ENCODE results near the gene PTEN. TPM values are rescaled to one million over a fixed set of nuclear protein-coding genes. Genes with fewer than 3 reads are reported as not detected.

Gene PTEN
- total RNA-seq, 1 experiment from 2014 or later: 58.7 TPM

DNA sequence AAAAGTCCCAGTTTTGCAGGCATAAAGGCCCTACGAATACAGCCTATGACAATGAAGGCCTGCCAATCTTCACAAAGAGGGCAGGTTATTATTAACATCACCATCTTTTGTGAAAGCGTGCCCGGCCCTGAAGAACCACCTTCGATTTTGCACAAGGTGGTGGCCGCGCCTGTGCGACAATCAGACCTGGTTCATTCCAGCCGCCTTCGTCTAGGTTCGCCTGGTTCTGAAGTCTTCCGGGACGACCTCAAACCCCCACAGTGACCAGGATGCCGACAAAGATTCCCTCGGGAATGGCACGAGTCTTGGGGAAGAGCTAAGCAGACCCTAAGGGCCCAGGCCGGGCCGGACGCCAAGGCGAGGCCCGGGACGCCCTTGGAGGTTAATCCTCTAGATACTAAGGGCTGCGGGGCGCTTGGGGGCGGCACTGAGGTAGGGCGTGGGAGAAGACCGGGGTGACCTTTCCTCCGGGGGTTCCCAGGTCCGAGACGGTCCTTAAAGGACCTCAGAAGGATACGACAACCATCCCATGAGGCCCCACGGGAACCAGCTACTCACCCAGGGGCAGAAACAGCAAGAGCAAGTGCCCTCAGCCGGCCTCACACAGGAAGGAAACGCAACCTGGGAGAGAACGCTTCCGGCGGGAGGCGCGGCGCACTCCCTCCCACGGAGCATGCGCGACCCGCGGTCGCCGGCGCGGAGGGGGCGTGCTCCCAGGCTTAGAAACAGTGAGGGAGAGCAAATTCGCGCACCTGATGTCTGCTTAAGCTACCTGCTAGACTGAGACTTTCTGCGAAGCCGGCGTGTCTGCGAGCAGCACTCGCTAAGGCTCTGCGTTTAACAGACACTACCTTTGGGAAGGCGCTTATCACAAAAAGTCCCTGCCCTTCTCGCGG is 45.6 kb upstream of the PTEN start, which contains the start of gene ATAD1 (continued):
- TF ChIP-seq SP1 (IDR thresholded peaks at IDR 0.05; ENCODE audit: low read depth) (no peak), SIN3A (IDR thresholded peaks at IDR 0.05; ENCODE audit: low read depth) (peak; percentile 84; the same call in 1 of the 2 replicates), EZH2phosphoT487 (IDR thresholded peaks at IDR 0.05; ENCODE audit: borderline replicate concordance) (no peak)

DNA sequence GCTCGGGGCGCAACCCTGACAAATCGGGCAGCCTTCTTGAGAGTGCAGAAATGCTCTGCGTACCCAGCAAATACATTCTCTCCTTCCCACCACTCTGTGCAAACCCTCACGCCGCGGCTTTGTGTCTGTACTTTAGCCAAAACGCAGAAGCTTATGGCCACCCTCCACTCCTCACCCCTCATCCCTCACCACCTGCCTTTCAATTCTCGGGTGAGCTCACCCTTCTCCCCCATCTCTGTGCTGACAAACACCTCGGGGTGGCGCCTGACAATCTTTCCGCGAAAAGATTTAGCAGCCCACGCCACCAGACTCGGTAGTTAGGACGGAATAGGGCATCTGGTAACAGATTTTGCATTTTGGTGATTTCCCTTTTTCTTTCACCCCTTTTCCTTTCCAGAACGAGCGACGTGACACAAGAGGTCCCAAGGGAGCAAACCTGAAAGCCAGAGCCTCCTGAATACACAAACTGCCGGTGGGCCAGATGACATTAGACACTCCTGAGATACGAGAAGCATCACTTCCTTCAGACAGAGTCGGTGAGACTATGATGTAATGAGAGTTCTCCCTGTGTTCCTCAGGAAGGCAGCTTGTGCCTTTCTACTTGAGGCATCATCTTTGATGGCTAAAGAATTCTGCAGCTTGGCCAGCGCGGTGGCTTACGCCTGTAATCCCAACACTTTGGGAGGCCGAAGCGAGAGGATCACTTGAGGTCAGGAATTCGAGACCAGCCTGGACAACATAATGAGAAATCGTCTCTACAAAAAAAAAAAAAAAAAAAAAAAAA is 44.7 kb upstream of the PTEN start:
- CTCF ChIA-PET: no interaction called here
- H3K4me3 ChIP-seq (replicated peaks in 1 of 2; ENCODE audit: low read depth in 1 of 2, low read length in 2 of 2): peak overlapping the region; percentile 83 to 85
- no peak for DNase-seq (ENCODE audit: low read depth, low spot score)
- H3K4me1 ChIP-seq (ENCODE audit: control insufficient read depth in 1 of 2, insufficient read depth in 2 of 2, low read length in 2 of 2): peaks cover 7 to 22% of the 10 kb centered on the region in 2 experiments
- H3K79me2 ChIP-seq (ENCODE audit: insufficient read depth, low read length): peaks cover 43% of the 10 kb centered on the region
- no peaks in the 10 kb centered on the region for H3K36me3 ChIP-seq (ENCODE audit: control insufficient read depth in 1 of 2, insufficient read depth in 2 of 2, low read length in 2 of 2)
- POLR2A ChIA-PET: interaction anchor here (0.6 to 1.7 kb wide), 5 partner anchors 9 to 566 kb away, joined by 3 to 6 read pairs (median 4); no protein-coding TSS in a partner anchor
- H3K27me3 ChIP-seq (ENCODE audit: insufficient read depth, low read length): no peaks in the 10 kb centered on the region
- H3K9me2 ChIP-seq (ENCODE audit: insufficient read depth): no peaks in the 10 kb centered on the region
- peaks cover 18% of the 10 kb centered on the region; the same call in 1 of the 2 replicates for H4K20me1 ChIP-seq (ENCODE audit: insufficient read depth)
- peak overlapping the region; percentile 86 for H3K27ac ChIP-seq (ENCODE audit: low read depth, low read length)
- peak overlapping the region; percentile 74 for H2AFZ ChIP-seq (ENCODE audit: low read depth, low read length, poor library complexity, severe bottlenecking)
- peak; percentile 51 for ATAC-seq
- H3K4me2 ChIP-seq (ENCODE audit: low read length): peak overlapping the region; percentile 98
- TSS peak; percentile 82 for BruUV-seq (replicated peaks)
- H3K9ac ChIP-seq (ENCODE audit: low read length): peak overlapping the region; percentile 93
- RAD21 ChIA-PET (ENCODE audit: low non-redundant PET in 1 of 2, low total read pairs in 2 of 2, uncharacterized antibody in 2 of 2, unreplicated experiment in 2 of 2): no interaction called here
- H3K9me3 ChIP-seq (ENCODE audit: control insufficient read depth in 1 of 2, insufficient read depth in 1 of 2, low read depth in 1 of 2, low read length in 2 of 2): no peaks in the 10 kb centered on the region
- intact Hi-C loops (cut with micrococcal nuclease): loop anchor here (2.0 kb wide), 1 partner anchor 44 kb away; the partner anchor contains the start of genes KLLN and PTEN
- TF ChIP-seq, protein P1, sequence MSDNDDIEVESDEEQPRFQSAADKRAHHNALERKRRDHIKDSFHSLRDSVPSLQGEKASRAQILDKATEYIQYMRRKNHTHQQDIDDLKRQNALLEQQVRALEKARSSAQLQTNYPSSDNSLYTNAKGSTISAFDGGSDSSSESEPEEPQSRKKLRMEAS (IDR thresholded peaks at IDR 0.05): no peak
- TF ChIP-seq TCF7L2 (IDR thresholded peaks at IDR 0.05; ENCODE audit: borderline replicate concordance, extremely low read depth, insufficient read depth, insufficient read length): no peak
- no peak for TF ChIP-seq POLR2A (IDR thresholded peaks at IDR 0.05; ENCODE audit: borderline replicate concordance, extremely low read depth, insufficient read depth, insufficient read length)
- TF ChIP-seq CEBPB (IDR thresholded peaks at IDR 0.05; ENCODE audit: low read depth): no peak
- TF ChIP-seq, protein P2, sequence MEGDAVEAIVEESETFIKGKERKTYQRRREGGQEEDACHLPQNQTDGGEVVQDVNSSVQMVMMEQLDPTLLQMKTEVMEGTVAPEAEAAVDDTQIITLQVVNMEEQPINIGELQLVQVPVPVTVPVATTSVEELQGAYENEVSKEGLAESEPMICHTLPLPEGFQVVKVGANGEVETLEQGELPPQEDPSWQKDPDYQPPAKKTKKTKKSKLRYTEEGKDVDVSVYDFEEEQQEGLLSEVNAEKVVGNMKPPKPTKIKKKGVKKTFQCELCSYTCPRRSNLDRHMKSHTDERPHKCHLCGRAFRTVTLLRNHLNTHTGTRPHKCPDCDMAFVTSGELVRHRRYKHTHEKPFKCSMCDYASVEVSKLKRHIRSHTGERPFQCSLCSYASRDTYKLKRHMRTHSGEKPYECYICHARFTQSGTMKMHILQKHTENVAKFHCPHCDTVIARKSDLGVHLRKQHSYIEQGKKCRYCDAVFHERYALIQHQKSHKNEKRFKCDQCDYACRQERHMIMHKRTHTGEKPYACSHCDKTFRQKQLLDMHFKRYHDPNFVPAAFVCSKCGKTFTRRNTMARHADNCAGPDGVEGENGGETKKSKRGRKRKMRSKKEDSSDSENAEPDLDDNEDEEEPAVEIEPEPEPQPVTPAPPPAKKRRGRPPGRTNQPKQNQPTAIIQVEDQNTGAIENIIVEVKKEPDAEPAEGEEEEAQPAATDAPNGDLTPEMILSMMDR (IDR thresholded peaks at IDR 0.05 in 2 of 3, conservative IDR thresholded peaks at IDR 0.05 in 1 of 3; ENCODE audit: borderline replicate concordance in 1 of 3, insufficient read depth in 1 of 3, low read depth in 2 of 3, low read length in 2 of 3): 0 out of 6 replicates have a peak, but pooled peaks of 1 of the 3 experiments have one; percentile 6
- TF ChIP-seq POLR2AphosphoS5 (IDR thresholded peaks at IDR 0.05; ENCODE audit: low read depth, low read length): no peak
- no peak for TF ChIP-seq ELF1 (IDR thresholded peaks at IDR 0.05; ENCODE audit: borderline replicate concordance, low read depth)
- TF ChIP-seq REST (IDR thresholded peaks at IDR 0.05; ENCODE audit: low read depth): no peak
- peak; percentile 5; the same call in 1 of the 2 replicates for TF ChIP-seq RAD21 (IDR thresholded peaks at IDR 0.05; ENCODE audit: low read depth)
- TF ChIP-seq, protein P3, sequence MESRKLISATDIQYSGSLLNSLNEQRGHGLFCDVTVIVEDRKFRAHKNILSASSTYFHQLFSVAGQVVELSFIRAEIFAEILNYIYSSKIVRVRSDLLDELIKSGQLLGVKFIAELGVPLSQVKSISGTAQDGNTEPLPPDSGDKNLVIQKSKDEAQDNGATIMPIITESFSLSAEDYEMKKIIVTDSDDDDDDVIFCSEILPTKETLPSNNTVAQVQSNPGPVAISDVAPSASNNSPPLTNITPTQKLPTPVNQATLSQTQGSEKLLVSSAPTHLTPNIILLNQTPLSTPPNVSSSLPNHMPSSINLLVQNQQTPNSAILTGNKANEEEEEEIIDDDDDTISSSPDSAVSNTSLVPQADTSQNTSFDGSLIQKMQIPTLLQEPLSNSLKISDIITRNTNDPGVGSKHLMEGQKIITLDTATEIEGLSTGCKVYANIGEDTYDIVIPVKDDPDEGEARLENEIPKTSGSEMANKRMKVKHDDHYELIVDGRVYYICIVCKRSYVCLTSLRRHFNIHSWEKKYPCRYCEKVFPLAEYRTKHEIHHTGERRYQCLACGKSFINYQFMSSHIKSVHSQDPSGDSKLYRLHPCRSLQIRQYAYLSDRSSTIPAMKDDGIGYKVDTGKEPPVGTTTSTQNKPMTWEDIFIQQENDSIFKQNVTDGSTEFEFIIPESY (IDR thresholded peaks at IDR 0.05; ENCODE audit: extremely low read depth, insufficient replicate concordance, low read length): no peak
